Stimulated activated CD8-positive, alpha-beta memory T cell treated with anti-CD3 and anti-CD28 coated beads, Interleukin-12 subunit alpha, Interleukin-12 subunit beta, amount 100 ng/mL, for 24 hours (primary cell): ENCODE results near the gene KLK7.
A peak's percentile ranks its signal among the peaks of the same experiment; 100 is the strongest.

ENCODE experiments used
- DNase-seq: peaks from one replicate; pipeline ENCODE4 v3.0.0-alpha.2; 2020; ENCODE audit errors: extremely low read depth

Gene KLK7

DNA sequence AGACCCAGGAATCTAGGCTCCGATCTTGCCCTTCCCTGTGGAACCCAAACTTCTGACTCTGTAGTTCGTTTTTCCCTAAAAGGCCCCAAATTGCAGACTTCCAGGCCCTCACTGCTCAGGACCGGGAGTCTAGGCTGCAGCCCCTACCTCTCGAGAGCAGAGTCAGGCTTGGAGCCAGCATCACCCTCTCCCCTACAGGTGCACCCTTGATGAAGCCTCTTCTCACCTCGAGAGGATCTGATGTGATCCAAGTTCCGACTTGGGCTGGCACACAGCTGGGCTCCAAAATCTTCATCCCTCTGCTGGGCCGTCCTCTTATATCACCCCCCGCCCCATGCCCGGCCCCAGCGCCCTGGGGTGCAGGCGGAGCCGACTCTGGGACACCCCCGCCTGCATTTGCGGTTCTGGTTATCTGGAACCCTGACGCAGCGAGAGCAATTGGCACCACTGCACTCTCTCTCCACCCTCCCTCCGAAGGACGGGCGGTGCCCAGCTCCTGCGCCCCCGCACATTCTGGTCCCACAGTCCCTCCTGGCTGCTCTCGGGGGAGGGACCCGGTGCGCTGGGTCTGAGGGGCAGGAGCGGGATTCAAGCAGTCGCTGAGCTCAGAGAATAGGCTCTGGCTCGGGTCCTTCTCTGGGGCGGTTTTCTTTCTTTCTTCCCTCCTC, at the start of gene KLK7:
TSS of gene KLK7 (minus strand) at position 293 of the 668 bp plus-strand sequence. CDS start 1,518 bp downstream, outside the sequence.
- no peak for DNase-seq

DNA sequence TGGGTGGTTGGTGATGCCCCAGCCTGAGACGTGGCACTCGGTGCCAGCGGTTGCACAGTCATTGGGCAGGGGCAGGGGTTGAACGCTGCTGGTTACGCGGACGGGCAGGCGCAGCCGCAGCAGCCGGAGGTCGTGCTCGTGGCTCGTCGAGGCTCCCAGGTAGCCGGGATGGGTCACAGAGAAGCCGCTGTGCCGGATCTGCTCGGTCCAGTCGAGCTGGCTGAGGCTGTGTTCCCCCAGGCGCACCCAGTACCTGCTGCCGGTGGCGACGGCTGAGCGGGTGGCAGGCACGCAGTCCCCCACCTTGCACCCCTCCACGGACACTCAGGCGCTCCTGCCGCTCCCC, 48.1 kb upstream of the KLK7 start:
- no peak for DNase-seq

GRCh38 chr19:51031220-51031879, 47.6 kb upstream of the KLK7 start:
- no peak for DNase-seq

DNA sequence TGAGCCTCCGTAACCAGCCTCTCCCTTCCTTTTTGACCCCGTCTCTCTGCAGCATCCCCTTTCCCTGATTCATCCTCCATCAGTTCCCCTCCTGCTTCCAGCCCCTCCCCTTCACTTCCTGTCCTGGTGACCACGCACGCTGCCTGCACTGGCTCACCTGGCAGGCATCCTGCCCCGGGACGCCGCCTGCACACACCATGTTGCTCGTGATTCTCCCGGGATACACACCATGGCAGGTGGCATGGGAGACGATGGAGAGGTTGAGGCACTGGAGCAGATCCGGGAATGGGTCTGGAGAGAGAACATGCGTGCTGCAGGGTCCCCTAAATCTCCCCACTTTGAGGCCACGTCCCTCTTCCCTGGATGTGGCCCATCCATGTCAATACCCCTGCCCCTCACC, 46.9 kb upstream of the KLK7 start:
- no peak for DNase-seq

DNA sequence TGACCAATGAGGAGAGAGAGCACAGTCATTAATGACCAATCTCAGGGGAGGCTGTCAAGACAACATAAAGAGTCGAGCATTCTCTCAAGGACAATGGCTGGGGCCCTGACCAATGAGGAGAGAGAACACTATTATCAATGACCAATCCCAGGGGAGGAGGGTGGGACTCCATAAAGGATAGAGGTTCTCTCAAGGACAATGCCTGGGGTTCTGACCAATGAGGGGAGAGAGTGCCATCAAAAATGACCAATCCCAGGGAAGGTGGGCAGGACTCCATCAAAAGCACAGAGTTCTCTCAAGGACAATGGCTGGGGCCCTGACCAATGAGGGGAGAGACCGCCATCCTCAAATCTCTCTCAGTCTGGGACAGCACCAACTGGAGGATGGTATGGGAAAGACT, 46.0 kb upstream of the KLK7 start:
- no peak for DNase-seq

DNA sequence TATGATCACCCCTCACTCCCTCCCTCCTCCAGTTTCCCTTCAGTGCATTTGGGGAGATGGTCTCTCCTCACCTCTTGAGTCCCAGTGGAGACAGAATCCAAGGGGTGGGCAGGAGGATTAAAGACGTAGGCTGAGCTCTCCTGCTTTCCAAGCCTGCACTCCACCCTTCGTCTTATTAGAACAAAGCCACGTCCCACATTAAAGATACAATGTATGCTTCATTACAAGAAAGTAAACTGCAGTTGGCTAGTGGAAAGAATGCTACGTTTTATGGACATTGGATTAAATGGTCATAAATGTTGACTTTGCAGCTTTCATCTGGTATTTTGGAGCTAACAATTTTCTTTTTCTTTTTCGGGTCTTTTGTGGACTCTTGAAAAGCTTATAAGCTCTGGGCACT, 44.2 kb upstream of the KLK7 start:
- DNase-seq = no peak

- DNase-seq = no peak
Measured at GRCh38 chr19:51027126-51027806, 43.5 kb upstream of the KLK7 start.

- DNase-seq = no peak
Measured at GRCh38 chr19:51026554-51026831, 42.8 kb upstream of the KLK7 start, which contains the start of gene KLK11. Gene KLK11, minus strand, starts transcription at chr19:51026616. Its CDS starts 985 bp downstream, at chr19:51025631.

- no peak for DNase-seq
Measured at GRCh38 chr19:51025809-51026553, 42.3 kb upstream of the KLK7 start.

DNA sequence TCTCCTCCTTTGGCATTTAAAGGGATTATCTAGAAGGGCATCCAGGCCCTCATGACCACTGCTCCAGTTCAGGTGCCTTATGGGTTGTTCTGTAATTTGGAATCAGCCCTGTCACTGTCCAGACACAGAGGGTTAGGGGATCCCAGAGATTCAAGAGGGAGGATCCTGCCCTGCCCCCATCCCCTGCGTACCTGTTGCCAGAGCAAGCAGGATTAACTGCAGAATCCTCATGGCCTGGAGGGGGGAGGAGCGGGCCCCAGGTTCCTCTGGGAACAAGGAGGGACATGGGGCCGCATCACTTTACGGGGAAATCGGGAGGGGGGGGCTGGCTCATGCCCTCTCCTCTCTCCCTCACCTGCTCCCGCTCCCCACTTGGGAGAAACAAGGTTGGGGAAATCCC, 41.7 kb upstream of the KLK7 start:
- no peak for DNase-seq

- DNase-seq = no peak
Measured at GRCh38 chr19:51024924-51025323, 41.2 kb upstream of the KLK7 start.

DNA sequence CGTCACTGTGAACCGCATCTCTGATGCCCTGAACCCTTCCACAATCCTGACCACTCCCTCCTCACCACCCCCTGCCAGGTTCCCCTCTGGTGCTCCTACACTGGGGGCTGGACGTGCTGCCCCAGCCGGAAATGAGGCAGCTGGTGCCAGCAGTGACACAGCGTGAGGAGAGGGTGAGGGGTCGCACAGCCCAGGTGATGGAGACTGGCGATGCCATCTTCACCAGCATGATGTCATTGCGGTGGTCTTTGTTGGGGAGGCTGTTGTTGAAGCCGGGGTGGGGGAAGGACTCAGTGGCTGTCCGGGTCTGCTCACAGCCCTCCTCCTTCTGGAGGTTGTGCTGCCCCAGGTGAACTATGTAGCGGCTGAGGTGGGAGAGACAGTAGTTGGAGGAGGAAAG, 40.2 kb upstream of the KLK7 start:
- no peak for DNase-seq

GRCh38 chr19:51022526-51022925, 38.8 kb upstream of the KLK7 start:
- DNase-seq = no peak

- no peak for DNase-seq
Measured at GRCh38 chr19:51020988-51021651, 37.4 kb upstream of the KLK7 start.

DNA sequence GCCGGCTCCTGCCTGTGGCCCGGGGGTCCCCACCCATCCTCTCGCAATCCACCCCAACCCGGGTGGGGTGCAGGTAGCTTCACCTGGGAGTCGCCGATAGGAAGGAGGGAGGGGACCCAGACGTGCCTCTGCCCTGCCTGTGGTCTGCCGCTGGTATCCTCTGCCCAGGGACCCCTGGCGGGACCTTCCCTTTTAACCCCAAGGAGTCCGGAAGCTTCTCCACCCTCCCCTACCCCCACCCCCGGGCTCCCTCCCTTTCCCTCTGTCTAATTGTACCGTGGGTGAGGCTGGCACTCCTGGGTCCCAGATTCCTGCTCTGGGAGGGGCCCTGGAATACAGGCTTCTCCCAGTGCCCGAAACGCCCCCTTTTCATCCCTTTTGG, 35.8 kb upstream of the KLK7 start, which contains the start of gene KLK10:
TSS of gene KLK10 (minus strand) at position 166 of the 382 bp plus-strand sequence. CDS start 579 bp downstream, outside the sequence.
- DNase-seq = no peak

DNA sequence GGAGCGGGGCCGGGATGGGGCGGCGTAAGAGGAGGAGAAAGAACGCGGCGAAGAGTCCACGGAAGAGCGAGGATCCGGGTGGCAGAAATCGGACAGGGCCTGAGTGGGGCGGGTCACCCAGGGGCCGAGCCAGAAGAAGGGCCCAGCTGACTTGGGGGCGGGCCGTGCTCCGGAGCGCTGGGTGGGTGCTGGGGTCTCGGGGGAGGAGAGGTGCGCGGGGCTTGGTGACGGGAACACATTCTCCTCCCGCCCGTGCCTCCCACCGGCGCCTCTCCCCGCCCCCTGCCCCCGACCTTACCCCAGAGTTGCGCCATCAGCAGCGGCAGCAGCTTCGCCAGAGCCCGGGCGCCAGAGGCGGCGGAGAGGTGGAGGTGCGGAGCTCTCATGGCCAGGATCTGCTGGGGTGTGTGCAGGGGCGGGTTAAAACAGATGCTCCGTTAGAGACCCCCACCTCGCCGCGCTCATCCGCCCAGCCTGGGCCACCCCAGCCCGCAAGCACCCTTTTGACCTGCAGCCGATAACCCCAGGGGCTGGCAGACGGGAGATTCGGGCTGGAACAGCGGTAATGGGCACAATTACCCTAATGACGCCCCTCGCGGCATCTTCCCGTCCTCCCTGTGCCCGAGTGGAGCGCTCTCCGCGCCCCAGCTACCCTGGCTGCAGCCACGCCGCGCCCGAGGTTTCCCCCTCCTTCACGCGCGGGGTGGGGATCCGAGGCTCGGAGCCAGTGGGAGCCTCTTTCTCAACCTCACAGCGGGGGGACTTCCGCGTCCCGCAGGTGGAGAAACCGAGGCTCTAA, 35.2 kb upstream of the KLK7 start:
- DNase-seq = no peak

- DNase-seq = peak; percentile 42
Measured at GRCh38 chr19:51016798-51017683, 33.3 kb upstream of the KLK7 start.

DNA sequence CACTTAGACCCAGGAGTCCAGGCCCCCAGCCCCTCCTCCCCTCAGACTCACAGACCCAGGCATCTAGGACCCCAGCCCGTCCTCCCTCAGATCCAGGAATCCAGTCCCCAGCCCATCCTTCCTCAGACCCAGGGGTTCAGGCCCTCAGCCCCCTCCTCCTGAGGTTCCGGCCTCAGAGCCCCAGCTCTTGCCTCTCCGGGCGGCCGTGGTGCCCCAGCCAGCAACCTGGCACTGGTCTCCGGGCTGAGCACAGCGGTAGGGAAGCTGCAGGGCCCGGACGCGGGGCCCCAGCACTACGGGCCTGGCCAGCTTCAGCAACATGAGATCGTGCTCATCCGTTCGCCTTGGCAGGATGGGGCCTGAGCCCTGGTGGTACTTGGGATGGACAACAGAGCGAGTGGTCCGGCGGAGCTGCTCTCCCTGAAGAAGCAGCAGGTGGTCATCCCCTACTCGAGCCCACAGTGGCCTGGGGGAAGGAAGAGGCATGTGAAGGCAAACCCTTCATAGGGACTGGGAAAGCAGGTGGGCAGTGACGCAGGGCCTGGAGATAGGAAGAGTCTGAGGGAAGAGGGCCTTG, 32.1 kb upstream of the KLK7 start:
- DNase-seq = no peak

- no peak for DNase-seq
Measured at GRCh38 chr19:51014242-51014641, 30.5 kb upstream of the KLK7 start.
